CD4-positive, alpha-beta T cell (primary cell): ENCODE data around the gene RBBP9. TPM values are rescaled to one million over a fixed set of nuclear protein-coding genes. Genes with fewer than 3 reads are reported as not detected.
A peak's percentile ranks its signal among the peaks of the same experiment; 100 is the strongest.
"Not testable (repeated sequence)": the region's sequence is repeated elsewhere in the genome, so short reads cannot be mapped to it uniquely, and the experiment has no call there.

Source experiments
- ATAC-seq: fragments of 200-7000 bp; cut with Tn5 transposase; one replicate; pipeline ENCODE4 v1.10.0; 2022; ENCODE audit warnings: mild to moderate bottlenecking; ENCODE audit not compliant: poor library complexity
- CTCF ChIA-PET: fragments of 350-600 bp; sonication (Branson Sonifier 250); formaldehyde crosslinking; loops from one replicate; lab custom pipeline; 2021; ENCODE audit warnings: antibody characterized with exemption, inconsistent platforms; lab: Charles Lee
- POLR2A ChIA-PET: fragments of 350-600 bp; sonication (Branson Sonifier 250); formaldehyde crosslinking; loops from one replicate; lab custom pipeline; 2021; ENCODE audit warnings: antibody characterized with exemption, inconsistent platforms; lab: Charles Lee
- DNase-seq, 14 experiments: peaks; one replicate each; pipeline ENCODE4 v3.0.0-alpha.2; 2013 to 2020; ENCODE audit warnings: mixed read lengths in 2 of 14
- H3K27ac ChIP-seq, 2 donors: one replicate each; pipeline versions ENCODE4 v1.5.1 to v1.7.0; 2013; ENCODE audit warnings: low read length in 2 of 2, low read depth in 1 of 2, mild to moderate bottlenecking in 1 of 2
- H3K27me3 ChIP-seq, 2 experiments: 1 replicate in 1 of 2; 2 replicates in 1 of 2; pipeline versions ENCODE4 v1.6.1 to v1.7.0; 2013; ENCODE audit warnings: low read length in 2 of 2, control low read depth in 1 of 2, mild to moderate bottlenecking in 1 of 2, moderate library complexity in 1 of 2; ENCODE audit not compliant: insufficient read depth in 2 of 2, control insufficient read depth in 1 of 2
- H3K36me3 ChIP-seq: one replicate; pipeline ENCODE4 v1.6.1; 2013; ENCODE audit warnings: low read length, control low read depth; ENCODE audit not compliant: insufficient read depth
- H3K4me1 ChIP-seq: one replicate; pipeline ENCODE4 v1.6.1; 2013; ENCODE audit warnings: low read length, control low read depth; ENCODE audit not compliant: insufficient read depth
- H3K4me3 ChIP-seq: one replicate; pipeline ENCODE4 v1.5.1; 2013; ENCODE audit warnings: mild to moderate bottlenecking, low read length, moderate library complexity
- H3K9me3 ChIP-seq, 2 experiments: 1 replicate in 1 of 2; 2 replicates in 1 of 2; pipeline versions ENCODE4 v1.6.1 to v1.7.0; 2013; ENCODE audit warnings: low read length in 2 of 2, mild to moderate bottlenecking in 2 of 2, control low read depth in 1 of 2, moderate library complexity in 1 of 2; ENCODE audit not compliant: control insufficient read depth in 1 of 2, insufficient read depth in 1 of 2
- H3K27ac Mint-ChIP-seq: one replicate; pipeline ENCODE4 v1.8.0; 2020; ENCODE audit warnings: mixed read lengths
- H3K27me3 Mint-ChIP-seq: one replicate; pipeline ENCODE4 v1.8.0; 2021; ENCODE audit warnings: mixed read lengths
- H3K36me3 Mint-ChIP-seq: one replicate; pipeline ENCODE4 v1.8.0; 2021; ENCODE audit warnings: low read depth, mixed read lengths
- H3K4me1 Mint-ChIP-seq: one replicate; pipeline ENCODE4 v1.8.0; 2021; ENCODE audit warnings: low read depth, mixed read lengths
- H3K4me3 Mint-ChIP-seq: one replicate; pipeline ENCODE4 v1.8.0; 2020; ENCODE audit warnings: mild to moderate bottlenecking, mixed read lengths
- H3K9me3 Mint-ChIP-seq: one replicate; pipeline ENCODE4 v1.8.0; 2020; ENCODE audit warnings: mixed read lengths
- CTCF ChIP-seq: fragments of 200-600 bp; IDR thresholded peaks from one replicate; pipeline ENCODE4 v1.8.0; 2022; ENCODE audit warnings: antibody characterized with exemption, mild to moderate bottlenecking
- intact Hi-C, 2 experiments: fragments of 100-400 bp; cut with DNase I in 1 of 2; cut with micrococcal nuclease in 1 of 2; formaldehyde crosslinking; loops; one replicate each; pipeline versions ENCODE4 v1.15.1 to v1.9.0; 2023 to 2025; cut with DNase I, micrococcal nuclease
- total RNA-seq, 174 experiments: library from RNA in 2 of 174; stranded (reverse) in 2 of 174; gene quantifications; one replicate each; pipeline ENCODE4 v1.2.3 and lab custom pipeline; 2021 to 2026

RBBP9 gene
- total RNA-seq, 2 experiments from 2014 or later: 1.6 to 2.1 TPM

DNA sequence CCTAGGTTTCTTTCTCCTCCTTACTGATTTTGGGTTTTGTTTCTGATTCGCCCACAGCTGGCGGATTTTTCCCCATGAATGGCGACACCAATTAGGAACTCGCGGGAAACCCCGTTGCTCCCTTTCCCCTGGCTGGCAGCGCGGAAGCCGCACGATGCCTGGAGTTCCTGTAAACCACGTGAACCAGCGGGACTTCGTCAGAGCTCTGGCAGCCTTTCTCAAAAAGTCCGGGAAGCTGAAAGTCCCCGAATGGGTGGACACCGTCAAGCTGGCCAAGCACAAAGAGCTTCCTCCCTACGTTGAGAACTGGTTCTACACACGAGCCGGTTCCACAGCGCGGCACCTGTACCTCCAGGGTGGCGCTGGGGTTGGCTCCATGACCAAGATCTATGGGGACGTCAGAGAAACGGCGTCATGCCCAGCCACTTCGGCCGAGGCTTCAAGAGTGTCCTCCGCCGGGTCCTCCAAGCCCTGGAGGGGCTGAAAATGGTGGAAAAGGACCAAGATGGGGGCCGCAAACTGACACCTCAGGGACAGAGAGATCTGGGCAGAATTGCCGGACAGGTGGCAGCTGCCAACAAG is 7.5 kb upstream of the RBBP9 start:
- Mint-ChIP-seq H3K36me3 (peaks cover 16% of the 10 kb centered on the region), H3K4me3 (no peak overlapping the region), H3K27ac (no peak overlapping the region), H3K4me1 (peaks cover 31% of the 10 kb centered on the region), H3K9me3 (no peaks in the 10 kb centered on the region), H3K27me3 (no peaks in the 10 kb centered on the region)
- POLR2A ChIA-PET: interaction anchor here (0.6 to 0.9 kb wide), 2 partner anchors 8 to 40 kb away, joined by 3 read pairs; partner anchors contain the start of gene RBBP9
- no peak for ATAC-seq
- CTCF ChIA-PET: no interaction called here
- intact Hi-C loops: loop anchor here (5.0 to 10.0 kb wide), 5 partner anchors 83 to 820 kb away; partner anchors contain the start of genes DTD1 (in 1 of the 2), KAT14 (in 1 of the 2), MGME1 (in 1 of the 2) and PET117 (in 1 of the 2)
- no peak overlapping the region for H3K4me3 ChIP-seq
- H3K27ac ChIP-seq: no peak overlapping the region
- no peaks in the 10 kb centered on the region for H3K9me3 ChIP-seq
- H3K4me1 ChIP-seq: peaks cover 25% of the 10 kb centered on the region
- no peaks in the 10 kb centered on the region for H3K36me3 ChIP-seq
- TF ChIP-seq CTCF: no peak
- peaks cover 0 to 2% of the 10 kb centered on the region in 2 experiments for H3K27me3 ChIP-seq
- peak in 1 of 14 experiments; percentile 23 for DNase-seq

DNA sequence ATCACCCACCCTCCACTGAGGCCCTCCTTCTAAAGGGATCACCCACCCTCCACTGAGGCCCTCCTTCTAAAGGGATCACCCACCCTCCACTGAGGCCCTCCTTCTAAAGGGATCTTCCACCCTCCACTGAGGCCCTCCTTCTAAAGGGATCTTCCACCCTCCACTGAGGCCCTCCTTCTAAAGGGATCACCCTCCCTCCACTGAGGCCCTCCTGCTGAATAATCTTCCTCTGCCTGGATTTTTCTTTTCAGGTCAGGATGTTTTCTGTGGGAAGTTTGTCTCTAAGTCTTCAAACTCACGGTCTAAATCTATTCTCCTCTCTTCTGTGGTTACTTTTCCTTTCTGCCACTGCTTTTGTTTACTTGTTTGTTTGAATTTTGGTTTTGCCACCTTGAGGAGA is 4.6 kb upstream of the RBBP9 start:
- H3K4me3 Mint-ChIP-seq: peak overlapping the region; percentile 3
- H3K27ac Mint-ChIP-seq, H3K27me3 ChIP-seq, H3K36me3 Mint-ChIP-seq, POLR2A ChIA-PET, H3K4me1 Mint-ChIP-seq, H3K4me1 ChIP-seq, H3K9me3 ChIP-seq, H3K27ac ChIP-seq, H3K4me3 ChIP-seq, H3K27me3 Mint-ChIP-seq, ATAC-seq, H3K9me3 Mint-ChIP-seq, DNase-seq, H3K36me3 ChIP-seq, CTCF ChIA-PET: not testable (repeated sequence)
- intact Hi-C loops: loop anchor here (10.0 kb wide), 2 partner anchors 537 to 817 kb away; partner anchors contain the start of genes MGME1 (in 1 of the 2), RRBP1 (in 1 of the 2) and SNX5 (in 1 of the 2)

DNA sequence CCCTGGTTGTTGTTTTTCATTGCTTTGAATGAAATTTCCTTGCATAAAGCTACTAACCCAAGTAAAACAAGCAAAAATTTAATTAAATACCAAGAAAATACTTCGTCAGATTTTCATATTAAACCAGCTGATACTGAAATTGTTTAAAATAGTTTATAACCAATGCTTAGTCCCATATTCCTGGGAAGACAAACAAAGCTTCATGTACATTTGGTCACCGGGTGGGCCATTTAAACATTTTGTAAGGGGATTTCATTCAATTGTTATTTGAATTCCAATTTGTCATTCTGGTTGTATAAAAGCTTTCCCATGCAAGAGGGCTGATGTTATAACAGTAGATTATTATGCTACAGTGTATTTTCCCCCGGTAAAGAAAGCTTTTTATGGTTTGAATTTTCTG is 578 bp upstream of the RBBP9 start:
- H3K9me3 ChIP-seq: no peaks in the 10 kb centered on the region
- H3K36me3 Mint-ChIP-seq: peaks cover under 1% of the 10 kb centered on the region
- H3K9me3 Mint-ChIP-seq: no peaks in the 10 kb centered on the region
- H3K4me3 ChIP-seq: peak overlapping the region; percentile 72
- TF ChIP-seq CTCF: no peak
- no peak for DNase-seq
- peak overlapping the region in 1 of 2 donors; percentile 38 for H3K27ac ChIP-seq
- H3K4me3 Mint-ChIP-seq: peak overlapping the region; percentile 94
- no peaks in the 10 kb centered on the region for H3K27me3 Mint-ChIP-seq
- intact Hi-C loops: loop anchor here in 1 of 2 experiments (2.0 kb wide), 1 partner anchor 31 kb away; the partner anchor contains the start of genes DZANK1 and POLR3F
- H3K27me3 ChIP-seq: peaks cover 0 to 2% of the 10 kb centered on the region in 2 experiments
- peak overlapping the region; percentile 80 for H3K27ac Mint-ChIP-seq
- ATAC-seq: no peak
- peaks cover 20% of the 10 kb centered on the region for H3K4me1 Mint-ChIP-seq
- peaks cover 1% of the 10 kb centered on the region for H3K36me3 ChIP-seq
- ChIA-PET CTCF (interaction anchor here (1.5 to 3.0 kb wide), 2 partner anchors 10 to 31 kb away, joined by 3 to 25 read pairs; partner anchors contain the start of genes DZANK1, POLR3F and SEC23B), POLR2A (interaction anchor here (0.8 to 3.8 kb wide), 6 partner anchors 10 to 296 kb away, joined by 3 to 134 read pairs (median 4); partner anchors contain the start of genes DZANK1, POLR3F, SEC23B and SMIM26)
- H3K4me1 ChIP-seq: peaks cover 10% of the 10 kb centered on the region
